ENCODE measurements around the gene ATP9B.

ATP9B gene

GRCh38 chr18:79211844-79212243 is 142.7 kb downstream of the ATP9B start:
- DNase-seq (ENCODE audit: low read depth) = no peak
- H3K4me3 ChIP-seq (ENCODE audit: low read depth, low read length) = no peak overlapping the region
- TF ChIP-seq CTCF (IDR thresholded peaks at IDR 0.05; ENCODE audit: low read depth, low read length, missing control alignments) = no peak

GRCh38 chr18:79214056-79214455 is 144.9 kb downstream of the ATP9B start:
- no peak overlapping the region for H3K4me3 ChIP-seq (ENCODE audit: low read depth, low read length)
- no peak for DNase-seq (ENCODE audit: low read depth)
- TF ChIP-seq CTCF (IDR thresholded peaks at IDR 0.05; ENCODE audit: low read depth, low read length, missing control alignments) = no peak

GRCh38 chr18:79216176-79216575 is 147.0 kb downstream of the ATP9B start:
- no peak for DNase-seq (ENCODE audit: low read depth)
- no peak for TF ChIP-seq CTCF (IDR thresholded peaks at IDR 0.05; ENCODE audit: low read depth, low read length, missing control alignments)
- no peak overlapping the region for H3K4me3 ChIP-seq (ENCODE audit: low read depth, low read length)

GRCh38 chr18:79217979-79218604 is 148.9 kb downstream of the ATP9B start:
- TF ChIP-seq CTCF (IDR thresholded peaks at IDR 0.05; ENCODE audit: low read depth, low read length, missing control alignments) = no peak
- no peak overlapping the region for H3K4me3 ChIP-seq (ENCODE audit: low read depth, low read length)
- no peak for DNase-seq (ENCODE audit: low read depth)

- no peak for DNase-seq (ENCODE audit: low read depth)
- H3K4me3 ChIP-seq (ENCODE audit: low read depth, low read length) = no peak overlapping the region
- no peak for TF ChIP-seq CTCF (IDR thresholded peaks at IDR 0.05; ENCODE audit: low read depth, low read length, missing control alignments)
These were observed 149.5 kb downstream of the ATP9B start for GRCh38 chr18:79218605-79219190.

- DNase-seq (ENCODE audit: low read depth) = no peak
- H3K4me3 ChIP-seq (ENCODE audit: low read depth, low read length) = no peak overlapping the region
- TF ChIP-seq CTCF (IDR thresholded peaks at IDR 0.05; ENCODE audit: low read depth, low read length, missing control alignments) = no peak
These were observed 151.9 kb downstream of the ATP9B start for GRCh38 chr18:79221136-79221535.

- TF ChIP-seq CTCF (IDR thresholded peaks at IDR 0.05; ENCODE audit: low read depth, low read length, missing control alignments) = no peak
- no peak overlapping the region for H3K4me3 ChIP-seq (ENCODE audit: low read depth, low read length)
- no peak for DNase-seq (ENCODE audit: low read depth)
These were observed 153.6 kb downstream of the ATP9B start for GRCh38 chr18:79222790-79223189.

All from GM12864 (cell line).